Measurements from ENCODE around the gene DGKQ.
"Not testable (repeated sequence)": the region's sequence is repeated elsewhere in the genome, so short reads cannot be mapped to it uniquely, and the experiment has no call there.

DGKQ gene

GRCh38 chr4:950136-951020 lies 23.0 kb downstream of the DGKQ start:
- no peak for DNase-seq (ENCODE audit: low read depth in 3 of 3)

GRCh38 chr4:949656-950055 lies 23.7 kb downstream of the DGKQ start:
- DNase-seq (ENCODE audit: low read depth in 3 of 3) = no peak

- no peak for DNase-seq (ENCODE audit: low read depth in 3 of 3)
Measured at GRCh38 chr4:948936-949300, 24.5 kb downstream of the DGKQ start.

DNA sequence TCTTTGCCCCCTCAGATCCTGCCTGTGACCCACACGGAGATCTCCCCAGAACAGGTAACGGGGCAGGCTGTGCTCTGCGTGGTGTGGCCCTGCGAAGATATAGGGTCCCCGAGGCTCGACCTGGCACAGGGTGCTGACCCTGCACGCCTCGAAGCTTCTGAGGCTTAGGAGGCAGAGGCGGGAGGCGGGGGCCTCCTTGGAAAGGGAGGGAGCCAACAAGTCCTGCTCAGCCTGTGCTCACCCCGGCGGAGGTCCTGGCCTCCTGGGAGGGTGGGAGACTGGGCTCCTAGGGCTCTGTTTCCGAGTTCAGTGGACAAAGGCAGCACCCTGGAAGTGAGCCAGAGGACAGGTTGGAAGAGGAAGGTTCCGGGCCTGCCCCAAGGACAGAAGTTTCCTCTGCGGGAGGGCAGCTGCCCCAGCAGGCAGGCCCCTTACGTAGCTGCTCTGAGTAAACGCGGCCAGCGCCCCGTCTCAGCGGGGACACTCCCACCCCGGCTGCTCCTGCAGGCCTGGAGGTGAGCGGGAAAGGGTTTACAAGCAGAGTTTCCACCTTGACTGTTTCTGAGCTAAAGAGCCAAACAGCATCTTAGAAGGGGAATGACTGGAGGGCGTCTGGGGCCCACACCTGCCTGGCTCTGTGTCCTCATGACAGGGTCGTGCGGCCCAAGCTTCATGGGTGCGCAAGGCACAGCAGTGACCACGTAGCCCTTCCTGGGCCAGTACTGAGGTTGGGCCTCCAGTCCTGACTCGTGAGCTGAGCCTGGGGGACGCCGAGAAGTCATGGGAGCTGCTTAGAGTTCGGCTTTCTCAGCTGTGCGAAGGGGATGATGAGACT lies 25.1 kb downstream of the DGKQ start:
- DNase-seq (ENCODE audit: low read depth in 3 of 3) = no peak

- DNase-seq (ENCODE audit: low read depth in 3 of 3) = no peak
Measured at GRCh38 chr4:947491-947971, 25.8 kb downstream of the DGKQ start.

DNA sequence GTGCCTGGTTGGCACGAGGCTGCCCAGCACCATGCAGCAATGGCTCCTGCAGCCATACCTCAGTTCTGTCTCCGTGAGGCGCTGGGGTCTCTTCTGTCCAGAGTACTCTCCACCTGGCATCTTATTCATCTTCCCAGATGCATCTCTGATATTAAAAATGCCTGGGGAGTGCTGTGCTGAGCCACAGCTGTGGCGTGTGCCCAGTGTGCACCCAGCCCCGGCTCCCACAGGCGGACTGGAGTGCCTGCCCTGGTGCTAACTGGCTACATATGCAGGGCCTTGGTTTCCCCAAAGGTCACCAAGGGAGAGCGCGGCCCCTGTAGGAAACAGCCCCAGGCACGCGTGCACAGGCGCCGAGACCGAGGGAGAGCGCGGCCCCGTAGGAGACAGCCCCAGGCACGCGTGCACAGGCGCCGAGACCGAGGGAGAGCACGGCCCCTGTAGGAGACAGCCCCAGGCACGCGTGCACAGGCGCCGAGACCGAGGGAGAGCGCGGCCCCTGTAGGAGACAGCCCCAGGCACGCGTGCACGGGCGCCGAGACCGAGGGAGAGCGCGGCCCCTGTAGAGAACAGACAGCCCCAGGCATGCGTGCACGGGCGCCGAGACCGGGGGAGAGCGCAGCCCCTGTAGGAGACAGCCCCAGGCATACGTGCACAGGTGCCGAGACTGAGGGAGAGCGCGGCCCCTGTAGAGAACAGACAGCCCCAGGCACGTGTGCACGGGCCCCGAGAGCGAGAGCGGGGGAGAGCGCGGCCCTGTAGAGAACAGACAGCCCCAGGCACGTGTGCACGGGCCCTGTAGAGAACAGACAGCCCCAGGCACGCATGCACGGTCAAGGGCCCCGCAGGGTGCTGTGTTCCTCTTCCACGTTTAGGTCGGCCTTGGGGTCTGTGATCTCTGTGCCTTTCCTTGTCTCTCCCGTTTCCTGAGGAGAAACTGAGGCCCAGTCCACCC lies 26.6 kb downstream of the DGKQ start:
- DNase-seq (ENCODE audit: low read depth in 3 of 3) = no peak

GRCh38 chr4:946103-946450 lies 27.3 kb downstream of the DGKQ start:
- no peak for DNase-seq (ENCODE audit: low read depth in 3 of 3)

- no peak for DNase-seq (ENCODE audit: low read depth in 3 of 3)
Measured at GRCh38 chr4:945274-946102, 27.9 kb downstream of the DGKQ start.

GRCh38 chr4:939508-939907 lies 33.9 kb downstream of the DGKQ start:
- DNase-seq (ENCODE audit: low read depth in 3 of 3) = not testable (repeated sequence)

- no peak for DNase-seq (ENCODE audit: low read depth in 3 of 3)
Measured at GRCh38 chr4:932713-933070, 40.7 kb downstream of the DGKQ start.

GRCh38 chr4:931960-932712 lies 41.2 kb downstream of the DGKQ start, which contains the start of the genes GAK and TMEM175:
GAK (minus strand) TSS chr4:932316; CDS start chr4:932187, 129 bp downstream.
TMEM175 (plus strand) TSS chr4:932460; CDS start chr4:947740, 15,280 bp downstream.
- peak; percentile 89 to 95 (median 92) for DNase-seq (ENCODE audit: low read depth in 3 of 3)

GRCh38 chr4:931194-931959 lies 42.0 kb downstream of the DGKQ start:
- no peak for DNase-seq (ENCODE audit: low read depth in 3 of 3)

DNA sequence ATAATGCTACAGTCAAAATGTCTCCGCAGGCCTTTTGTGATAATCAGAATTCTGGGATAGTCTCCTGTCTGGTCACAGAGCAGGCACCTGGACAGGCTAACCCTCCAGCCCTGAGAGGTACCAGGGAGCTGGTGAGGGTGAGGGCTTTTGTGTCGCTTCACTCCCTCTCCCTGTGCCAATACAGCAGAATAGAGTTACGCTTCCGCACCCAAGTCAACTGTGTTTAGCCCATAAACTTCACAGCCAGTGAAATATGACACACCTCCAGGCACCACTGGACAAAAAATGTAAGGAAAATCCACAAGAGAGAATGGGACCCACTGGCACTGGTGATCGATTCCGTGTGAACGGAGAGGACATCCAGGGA lies 42.6 kb downstream of the DGKQ start:
- DNase-seq (ENCODE audit: low read depth in 3 of 3) = no peak

GRCh38 chr4:930028-930551 lies 43.3 kb downstream of the DGKQ start:
- no peak for DNase-seq (ENCODE audit: low read depth in 3 of 3)

GRCh38 chr4:929096-929765 lies 44.1 kb downstream of the DGKQ start:
- no peak for DNase-seq (ENCODE audit: low read depth in 3 of 3)

DNA sequence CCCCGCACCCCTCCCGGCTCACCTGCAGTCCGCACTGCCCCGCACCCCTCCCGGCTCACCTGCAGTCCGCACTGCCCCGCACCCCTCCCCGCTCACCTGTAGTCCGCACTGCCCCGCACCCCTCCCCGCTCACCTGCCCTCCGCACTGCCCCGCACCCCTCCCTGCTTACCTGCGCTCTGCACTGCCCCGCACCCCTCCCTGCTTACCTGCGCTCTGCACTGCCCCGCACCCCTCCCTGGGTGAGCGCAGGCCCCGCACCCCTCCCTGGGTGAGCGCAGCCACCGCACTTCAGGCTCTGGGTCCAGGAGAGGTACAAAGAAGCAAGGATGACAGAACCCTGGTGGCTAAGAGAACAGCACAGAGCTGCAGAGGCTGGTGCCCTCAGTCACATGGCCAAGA lies 45.8 kb downstream of the DGKQ start:
- not testable (repeated sequence) for DNase-seq (ENCODE audit: low read depth in 3 of 3)

DNA sequence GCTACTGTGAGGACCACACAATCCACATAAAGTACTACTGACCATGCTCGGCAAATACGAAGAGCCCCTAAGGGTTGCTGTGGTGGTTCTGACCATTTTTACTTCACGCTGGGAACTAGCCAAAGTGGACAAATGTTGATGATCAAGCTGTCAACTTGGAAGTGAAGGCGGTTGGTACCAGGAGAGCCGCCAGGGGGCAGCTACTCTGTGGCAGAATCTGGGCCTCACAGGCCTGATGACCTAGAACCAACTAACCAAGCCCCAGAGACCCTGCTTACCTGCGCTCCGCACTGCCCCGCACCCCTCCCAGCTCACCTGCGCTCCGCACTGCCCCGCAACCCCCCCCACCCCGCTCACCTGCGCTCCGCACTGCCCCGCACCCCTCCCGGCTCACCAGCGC lies 46.8 kb downstream of the DGKQ start:
- DNase-seq (ENCODE audit: low read depth in 3 of 3) = no peak

- DNase-seq (ENCODE audit: low read depth in 3 of 3) = no peak
Measured at GRCh38 chr4:925771-926500, 47.4 kb downstream of the DGKQ start.
